ENCODE results near the gene IGSF6. TPM values are rescaled to one million over a fixed set of nuclear protein-coding genes. Genes with fewer than 3 reads are reported as not detected.
A peak's percentile ranks its signal among the peaks of the same experiment; 100 is the strongest.

The IGSF6 gene
- polyA plus RNA-seq, 2 of the 4 experiments (the other 2 are of a cell fraction), result not detected

- Histone ChIP-seq H3K4me2 (no peak overlapping the region), H3K9me3 (no peaks in the 10 kb centered on the region), H3K4me3 (no peak overlapping the region), H3K27ac (no peak overlapping the region), H3K4me1 (peaks cover 7% of the 10 kb centered on the region; the same call in 2 of the 3 replicates)
- POLR2A ChIA-PET, result no interaction called here
- no peak for FAIRE-seq
- CTCF ChIA-PET, result interaction anchor here (0.9 to 8.7 kb wide), 4 partner anchors 17 to 67 kb away, joined by 3 to 57 read pairs (median 14); no protein-coding TSS in a partner anchor
- TF ChIP-seq RNF2 (IDR thresholded peaks at IDR 0.05; ENCODE audit: borderline replicate concordance, low read depth), result no peak
- no peak for TF ChIP-seq EP300 (IDR thresholded peaks at IDR 0.05)
- TF ChIP-seq BHLHE40 (IDR thresholded peaks at IDR 0.05; ENCODE audit: low read depth, low read length), result no peak
- no peak for TF ChIP-seq MYC (IDR thresholded peaks at IDR 0.05; ENCODE audit: borderline replicate concordance, low read length)
- TF ChIP-seq CEBPB (IDR thresholded peaks at IDR 0.05), result no peak
- TF ChIP-seq TFCP2L1 (CRISPR knock-in tag; IDR thresholded peaks at IDR 0.05), result no peak
- no peak for TF ChIP-seq BCL3 (IDR thresholded peaks at IDR 0.05)
- TF ChIP-seq CHD4 (IDR thresholded peaks at IDR 0.05; ENCODE audit: borderline replicate concordance), result no peak
- no peak for TF ChIP-seq ESRRA (IDR thresholded peaks at IDR 0.05; ENCODE audit: borderline replicate concordance, low read length)
- TF ChIP-seq NFE2L2 (conservative IDR thresholded peaks at IDR 0.05; ENCODE audit: low read length), result no peak
- no peak for TF ChIP-seq FOXS1 (CRISPR knock-in tag; IDR thresholded peaks at IDR 0.05)
- TF ChIP-seq CTCF (IDR thresholded peaks at IDR 0.05), result no peak
- no peak for TF ChIP-seq HEYL (CRISPR knock-in tag; IDR thresholded peaks at IDR 0.05)
- no peak for TF ChIP-seq ZNF302 (CRISPR knock-in tag; IDR thresholded peaks at IDR 0.05)
- no peak for TF ChIP-seq FOSB (CRISPR knock-in tag; IDR thresholded peaks at IDR 0.05)
- no peak for ATAC-seq
- DNase-seq (ENCODE audit: low read depth in 1 of 2, low spot score in 1 of 2), result no peak
- 81% methylated on average over 6 of the region's 6 CpGs for WGBS (ENCODE audit: missing lambda C conversion rate)
These were observed 10.5 kb downstream of the IGSF6 start for GRCh38 chr16:21641916-21642315.

GRCh38 chr16:21639493-21639892, 12.9 kb downstream of the IGSF6 start:
- no peak for FAIRE-seq
- TF ChIP-seq CBX2 (IDR thresholded peaks at IDR 0.05; ENCODE audit: borderline replicate concordance, low read depth), result no peak
- POLR2A ChIA-PET, result no interaction called here
- H3K4me1 ChIP-seq, result peaks cover 7% of the 10 kb centered on the region; the same call in 2 of the 3 replicates
- no peak overlapping the region for H3K4me3 ChIP-seq
- WGBS (ENCODE audit: missing lambda C conversion rate), result 91% methylated on average over 2 of the region's 2 CpGs
- no peaks in the 10 kb centered on the region for H3K9me3 ChIP-seq
- CTCF ChIA-PET, result interaction anchor here (0.9 to 4.0 kb wide), 10 partner anchors 11 to 70 kb away, joined by 3 to 26 read pairs (median 5); no protein-coding TSS in a partner anchor
- DNase-seq (ENCODE audit: low read depth in 1 of 2, low spot score in 1 of 2), result no peak
- H3K4me2 ChIP-seq, result no peak overlapping the region
- no peak overlapping the region for H3K27ac ChIP-seq
- ATAC-seq, result no peak

GRCh38 chr16:21638573-21638975, 13.8 kb downstream of the IGSF6 start:
- no peak for DNase-seq (ENCODE audit: low read depth in 1 of 2, low spot score in 1 of 2)
- WGBS (ENCODE audit: missing lambda C conversion rate), result 36% methylated on average over 4 of the region's 4 CpGs
- H3K9me3 ChIP-seq, result no peaks in the 10 kb centered on the region
- POLR2A ChIA-PET, result no interaction called here
- H3K27ac ChIP-seq, result no peak overlapping the region
- FAIRE-seq, result no peak
- peaks cover 7% of the 10 kb centered on the region; the same call in 2 of the 3 replicates for H3K4me1 ChIP-seq
- H3K4me2 ChIP-seq, result no peak overlapping the region
- TF ChIP-seq HEYL (CRISPR knock-in tag; IDR thresholded peaks at IDR 0.05), result no peak
- no peak for TF ChIP-seq CTCF (IDR thresholded peaks at IDR 0.05)
- TF ChIP-seq ATOH8 (CRISPR knock-in tag; IDR thresholded peaks at IDR 0.05; ENCODE audit: low read depth), result no peak
- TF ChIP-seq NPAS2 (CRISPR knock-in tag; IDR thresholded peaks at IDR 0.05; ENCODE audit: borderline replicate concordance), result no peak
- CTCF ChIA-PET, result interaction anchor here (0.9 to 4.0 kb wide), 6 partner anchors 10 to 71 kb away, joined by 3 to 21 read pairs (median 4); no protein-coding TSS in a partner anchor
- no peak overlapping the region for H3K4me3 ChIP-seq
- ATAC-seq, result peak in 1 of 2 experiments; percentile 66; a peak in 3 of 6 replicates
